ENCODE results near the gene CCDC201. TPM values are rescaled to one million over a fixed set of nuclear protein-coding genes. Genes with fewer than 3 reads are reported as not detected.

CCDC201 gene
- total RNA-seq, 1 donor from 2014 or later = not detected

GRCh38 chr7:45893374-45893995 lies 20.6 kb upstream of the CCDC201 start:
- no peak for TF ChIP-seq CTCF (IDR thresholded peaks at IDR 0.05; ENCODE audit: insufficient read depth, low read depth, low read length)
- TF ChIP-seq EZH2 (IDR thresholded peaks at IDR 0.05; ENCODE audit: insufficient read depth, low read length) = no peak
- H3K9ac ChIP-seq (ENCODE audit: low read length) = no peak overlapping the region
- peaks cover 2% of the 10 kb centered on the region for H3K27me3 ChIP-seq (ENCODE audit: insufficient read depth, low read length)
- no peaks in the 10 kb centered on the region for H3K9me3 Mint-ChIP-seq (ENCODE audit: unreplicated experiment)
- H3K27ac Mint-ChIP-seq (ENCODE audit: unreplicated experiment) = no peak overlapping the region
- peaks cover 3% of the 10 kb centered on the region for H3K4me1 Mint-ChIP-seq (ENCODE audit: low read depth, unreplicated experiment)
- no peak overlapping the region for H3K4me3 ChIP-seq (ENCODE audit: insufficient read depth, low read depth, low read length)
- FAIRE-seq (no peak), DNase-seq (ENCODE audit: low read depth) (no peak)
- no peak overlapping the region for H2AFZ ChIP-seq (ENCODE audit: low read depth, low read length)
- peak overlapping the region; percentile 64 for H3K4me3 Mint-ChIP-seq (ENCODE audit: unreplicated experiment)
- no peaks in the 10 kb centered on the region for H3K79me2 ChIP-seq (ENCODE audit: insufficient read depth, low read length)
- H3K36me3 Mint-ChIP-seq (ENCODE audit: low read depth, unreplicated experiment) = no peaks in the 10 kb centered on the region
- peaks cover 54% of the 10 kb centered on the region for H3K27me3 Mint-ChIP-seq (ENCODE audit: low read depth, unreplicated experiment)
- peaks cover under 1% of the 10 kb centered on the region for H3K4me1 ChIP-seq (ENCODE audit: insufficient read depth, low read length)
- H3K36me3 ChIP-seq (ENCODE audit: insufficient read depth, low read length) = no peaks in the 10 kb centered on the region
- no peaks in the 10 kb centered on the region for H4K20me1 ChIP-seq (ENCODE audit: insufficient read depth, low read length)
- H3K27ac ChIP-seq (ENCODE audit: low read depth, low read length) = no peak overlapping the region
- H3K4me2 ChIP-seq (ENCODE audit: low read length) = no peak overlapping the region
- H3K9me3 ChIP-seq (ENCODE audit: insufficient read depth, low read depth, low read length) = no peaks in the 10 kb centered on the region

GRCh38 chr7:45892407-45893035 lies 19.6 kb upstream of the CCDC201 start:
- H4K20me1 ChIP-seq (ENCODE audit: insufficient read depth, low read length) = no peaks in the 10 kb centered on the region
- peaks cover 64% of the 10 kb centered on the region for H3K27me3 Mint-ChIP-seq (ENCODE audit: low read depth, unreplicated experiment)
- no peak overlapping the region for H2AFZ ChIP-seq (ENCODE audit: low read depth, low read length)
- H3K36me3 Mint-ChIP-seq (ENCODE audit: low read depth, unreplicated experiment) = no peaks in the 10 kb centered on the region
- no peak overlapping the region for H3K4me3 Mint-ChIP-seq (ENCODE audit: unreplicated experiment)
- DNase-seq (ENCODE audit: low read depth) (no peak), FAIRE-seq (no peak)
- H3K4me1 ChIP-seq (ENCODE audit: insufficient read depth, low read length) = peaks cover 4% of the 10 kb centered on the region
- H3K36me3 ChIP-seq (ENCODE audit: insufficient read depth, low read length) = no peaks in the 10 kb centered on the region
- peaks cover 2% of the 10 kb centered on the region for H3K27me3 ChIP-seq (ENCODE audit: insufficient read depth, low read length)
- H3K4me1 Mint-ChIP-seq (ENCODE audit: low read depth, unreplicated experiment) = peaks cover 2% of the 10 kb centered on the region
- no peak overlapping the region for H3K27ac ChIP-seq (ENCODE audit: low read depth, low read length)
- H3K9me3 ChIP-seq (ENCODE audit: insufficient read depth, low read depth, low read length) = no peaks in the 10 kb centered on the region
- no peak overlapping the region for H3K9ac ChIP-seq (ENCODE audit: low read length)
- no peak overlapping the region for H3K27ac Mint-ChIP-seq (ENCODE audit: unreplicated experiment)
- H3K4me2 ChIP-seq (ENCODE audit: low read length) = no peak overlapping the region
- TF ChIP-seq EZH2 (IDR thresholded peaks at IDR 0.05; ENCODE audit: insufficient read depth, low read length) = no peak
- TF ChIP-seq CTCF (IDR thresholded peaks at IDR 0.05; ENCODE audit: insufficient read depth, low read depth, low read length) = no peak
- no peak overlapping the region for H3K4me3 ChIP-seq (ENCODE audit: insufficient read depth, low read depth, low read length)
- no peaks in the 10 kb centered on the region for H3K9me3 Mint-ChIP-seq (ENCODE audit: unreplicated experiment)
- H3K79me2 ChIP-seq (ENCODE audit: insufficient read depth, low read length) = no peaks in the 10 kb centered on the region

All from astrocyte (in vitro differentiated cells and primary cell).